Gastroesophageal sphincter (tissue), 4 donors: ENCODE results near the gene TMEM108. TPM values are rescaled to one million over a fixed set of nuclear protein-coding genes. Genes with fewer than 3 reads are reported as not detected.

Experiments used
- ATAC-seq: fragments of 150-250 bp; one replicate; pipeline ENCODE4 v1.9.1; 2016; ENCODE audit warnings: mild to moderate bottlenecking, moderate library complexity
- H3K27ac ChIP-seq, 4 donors: fragments of 200-600 bp; sonication (generic) in 3 of 4; 1 replicate in 3 of 4; 2 replicates in 1 of 4; pipeline ENCODE4 v1.5.1; 2016 to 2019
- H3K27me3 ChIP-seq: fragments of 200-600 bp; sonication (generic); one replicate; pipeline ENCODE4 v1.5.1; 2019
- H3K36me3 ChIP-seq, 2 donors: fragments of 200-600 bp; sonication (generic); one replicate each; pipeline ENCODE4 v1.5.1; 2019; ENCODE audit warnings: control low read depth in 1 of 2
- H3K4me1 ChIP-seq, 3 donors: fragments of 200-600 bp; sonication (generic); 1 replicate in 2 of 3; 2 replicates in 1 of 3; pipeline ENCODE4 v1.5.1; 2016 to 2019; ENCODE audit warnings: control low read depth in 2 of 3
- H3K4me3 ChIP-seq, 2 donors: fragments of 200-600 bp; sonication (generic); one replicate each; pipeline ENCODE4 v1.5.1; 2019; ENCODE audit warnings: mild to moderate bottlenecking in 1 of 2, moderate library complexity in 1 of 2
- H3K9me3 ChIP-seq, 3 donors: fragments of 200-600 bp; sonication (generic); one replicate each; pipeline ENCODE4 v1.5.1; 2017 to 2019; ENCODE audit warnings: control low read depth in 2 of 3
- EP300 ChIP-seq: sonication (generic); formaldehyde crosslinking; IDR thresholded peaks from one replicate; pipeline ENCODE4 v1.6.1; 2017; ENCODE audit warnings: antibody characterized with exemption, mild to moderate bottlenecking
- POLR2A ChIP-seq, 2 donors: fragments of 450-650 bp; IDR thresholded peaks; one replicate each; pipeline ENCODE4 v1.6.1; 2017; ENCODE audit warnings: antibody characterized with exemption in 2 of 2, mild to moderate bottlenecking in 2 of 2, moderate library complexity in 1 of 2
- POLR2AphosphoS5 ChIP-seq: sonication (generic); formaldehyde crosslinking; IDR thresholded peaks from one replicate; pipeline ENCODE4 v1.6.1; 2017; ENCODE audit warnings: antibody characterized with exemption
- WGBS, 2 donors: methylation state at CpG; one replicate each; pipeline ENCODE4 v1.1.5; 2018; ENCODE audit warnings: low coverage in 1 of 2; 5-methylcytosine and 5-hydroxymethylcytosine counted together
- total RNA-seq, 4 donors: library from RNA; depleted of rRNA; stranded (reverse); fragments of >200 nt; gene quantifications; one replicate each; pipeline ENCODE4 v1.1.0, GENCODE V29; 2016
- TF ChIP-seq, protein P1 (sequence below), 4 experiments: fragments of 200-600 bp in 2 of 4; fragments of 450-650 bp in 2 of 4; sonication (generic) in 1 of 4; IDR thresholded peaks; one replicate each; pipeline ENCODE4 v1.5.1; 2017 to 2019; ENCODE audit warnings: antibody characterized with exemption in 4 of 4, mild to moderate bottlenecking in 2 of 4, moderate library complexity in 2 of 4

The TMEM108 gene
- total RNA-seq, 4 donors from 2014 or later, result 2.7 to 7.3 (median 4.1) TPM

DNA sequence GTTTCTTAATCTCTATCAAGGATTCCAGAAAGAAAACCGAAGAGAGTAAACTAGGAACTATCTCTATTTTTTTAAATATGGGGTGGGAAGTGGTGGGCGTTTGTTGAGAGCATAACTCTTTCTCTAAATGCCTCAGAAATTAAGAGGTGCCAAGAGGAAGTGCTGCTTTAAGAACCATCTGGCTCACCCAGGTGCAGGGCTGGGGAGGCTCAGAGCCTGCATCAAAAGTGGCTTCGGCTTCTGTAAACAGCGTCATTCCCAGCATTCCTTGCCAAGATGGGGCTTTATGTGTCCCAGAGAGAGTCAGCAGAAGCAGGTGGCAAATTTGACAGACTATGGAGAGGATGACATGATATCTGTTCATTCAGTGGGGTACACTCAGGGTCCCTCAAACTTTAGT, 238.4 kb downstream of the TMEM108 start:
- WGBS, 2 donors, result 0 to 50% methylated on average over 1 to 4 of the region's 4 CpGs
- Histone ChIP-seq H3K9me3 (no peaks in the 10 kb centered on the region), H3K27me3 (no peaks in the 10 kb centered on the region), H3K4me3 (no peak overlapping the region), H3K36me3 (no peaks in the 10 kb centered on the region), H3K4me1 (peaks cover 0 to 10% (median 0%) of the 10 kb centered on the region in 3 donors), H3K27ac (no peak overlapping the region)
- TF ChIP-seq EP300 (no peak), POLR2A (IDR thresholded peaks at IDR 0.05) (no peak)
- no peak for ATAC-seq

DNA sequence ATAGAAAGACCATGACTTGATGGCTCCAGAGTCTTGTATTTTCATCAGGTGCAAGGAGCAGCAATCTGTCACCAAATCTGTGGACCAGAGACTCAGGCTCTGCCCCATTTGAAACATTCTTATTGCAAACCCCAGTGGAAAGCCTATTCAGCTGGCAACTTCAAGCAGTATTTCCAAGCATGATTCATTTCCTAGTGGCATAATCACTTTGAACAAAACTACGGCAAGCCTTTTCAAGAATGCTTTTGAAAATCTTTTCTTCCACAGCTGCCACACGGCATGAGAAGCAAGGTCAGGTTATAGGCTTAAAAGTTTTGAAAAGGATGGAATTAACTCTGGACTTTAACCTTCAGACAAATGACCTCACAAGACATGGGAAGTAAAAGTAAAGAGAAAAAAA, 239.6 kb downstream of the TMEM108 start:
- TF ChIP-seq POLR2AphosphoS5 (no peak), POLR2A (IDR thresholded peaks at IDR 0.05) (no peak), EP300 (no peak)
- TF ChIP-seq, protein P1, sequence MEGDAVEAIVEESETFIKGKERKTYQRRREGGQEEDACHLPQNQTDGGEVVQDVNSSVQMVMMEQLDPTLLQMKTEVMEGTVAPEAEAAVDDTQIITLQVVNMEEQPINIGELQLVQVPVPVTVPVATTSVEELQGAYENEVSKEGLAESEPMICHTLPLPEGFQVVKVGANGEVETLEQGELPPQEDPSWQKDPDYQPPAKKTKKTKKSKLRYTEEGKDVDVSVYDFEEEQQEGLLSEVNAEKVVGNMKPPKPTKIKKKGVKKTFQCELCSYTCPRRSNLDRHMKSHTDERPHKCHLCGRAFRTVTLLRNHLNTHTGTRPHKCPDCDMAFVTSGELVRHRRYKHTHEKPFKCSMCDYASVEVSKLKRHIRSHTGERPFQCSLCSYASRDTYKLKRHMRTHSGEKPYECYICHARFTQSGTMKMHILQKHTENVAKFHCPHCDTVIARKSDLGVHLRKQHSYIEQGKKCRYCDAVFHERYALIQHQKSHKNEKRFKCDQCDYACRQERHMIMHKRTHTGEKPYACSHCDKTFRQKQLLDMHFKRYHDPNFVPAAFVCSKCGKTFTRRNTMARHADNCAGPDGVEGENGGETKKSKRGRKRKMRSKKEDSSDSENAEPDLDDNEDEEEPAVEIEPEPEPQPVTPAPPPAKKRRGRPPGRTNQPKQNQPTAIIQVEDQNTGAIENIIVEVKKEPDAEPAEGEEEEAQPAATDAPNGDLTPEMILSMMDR (IDR thresholded peaks at IDR 0.05), result no peak
- 28 to 69% methylated on average over 2 of the region's 2 CpGs for WGBS, 2 donors
- no peaks in the 10 kb centered on the region for H3K27me3 ChIP-seq
- H3K36me3 ChIP-seq, result no peaks in the 10 kb centered on the region
- H3K27ac ChIP-seq, result no peak overlapping the region
- H3K4me1 ChIP-seq, result peaks cover 0 to 10% (median 0%) of the 10 kb centered on the region in 3 donors
- no peaks in the 10 kb centered on the region for H3K9me3 ChIP-seq
- no peak for ATAC-seq
- no peak overlapping the region for H3K4me3 ChIP-seq

DNA sequence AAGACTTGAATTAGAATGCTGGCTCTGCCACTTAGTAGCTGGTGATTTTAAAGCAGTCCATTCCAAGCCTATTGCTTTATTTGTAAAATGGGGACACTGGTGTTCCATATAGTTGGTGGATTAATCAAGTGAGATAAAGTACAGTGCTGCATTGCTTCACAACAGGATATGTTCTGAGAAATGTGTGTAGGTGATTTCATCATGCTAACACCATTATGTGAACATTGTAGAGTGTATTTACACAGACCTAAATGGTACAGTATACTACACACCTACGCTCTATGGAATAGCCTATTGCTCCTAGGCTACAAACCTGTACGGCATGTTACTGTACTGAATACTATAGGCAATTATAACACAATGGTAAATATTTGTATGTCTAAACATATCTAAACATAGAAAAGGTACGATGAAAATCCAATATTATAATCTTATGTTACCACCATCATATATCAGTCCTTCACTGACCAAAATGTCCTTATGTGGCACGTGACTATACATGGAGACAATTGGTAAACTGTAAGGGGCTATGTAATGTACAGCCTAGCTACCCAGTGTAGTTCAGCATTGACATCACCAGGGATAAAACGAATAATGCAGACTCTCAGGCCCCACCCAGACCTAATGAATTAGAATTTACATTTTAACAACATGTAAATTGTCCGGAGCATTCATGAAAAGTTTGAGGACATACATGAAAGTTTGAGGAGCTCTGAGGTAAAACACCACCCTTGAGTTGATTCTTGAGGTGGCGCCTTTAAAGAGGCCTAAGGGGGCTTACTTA, 240.3 kb downstream of the TMEM108 start:
- no peak for ATAC-seq
- peaks cover 0 to 10% (median 0%) of the 10 kb centered on the region in 3 donors for H3K4me1 ChIP-seq
- no peaks in the 10 kb centered on the region for H3K9me3 ChIP-seq
- H3K27me3 ChIP-seq, result no peaks in the 10 kb centered on the region
- TF ChIP-seq POLR2AphosphoS5 (no peak), EP300 (no peak), POLR2A (IDR thresholded peaks at IDR 0.05) (no peak)
- H3K36me3 ChIP-seq, result no peaks in the 10 kb centered on the region
- H3K4me3 ChIP-seq, result no peak overlapping the region
- H3K27ac ChIP-seq, result no peak overlapping the region
- WGBS, 2 donors, result 90 to 93% methylated on average over 6 to 7 of the region's 7 CpGs

DNA sequence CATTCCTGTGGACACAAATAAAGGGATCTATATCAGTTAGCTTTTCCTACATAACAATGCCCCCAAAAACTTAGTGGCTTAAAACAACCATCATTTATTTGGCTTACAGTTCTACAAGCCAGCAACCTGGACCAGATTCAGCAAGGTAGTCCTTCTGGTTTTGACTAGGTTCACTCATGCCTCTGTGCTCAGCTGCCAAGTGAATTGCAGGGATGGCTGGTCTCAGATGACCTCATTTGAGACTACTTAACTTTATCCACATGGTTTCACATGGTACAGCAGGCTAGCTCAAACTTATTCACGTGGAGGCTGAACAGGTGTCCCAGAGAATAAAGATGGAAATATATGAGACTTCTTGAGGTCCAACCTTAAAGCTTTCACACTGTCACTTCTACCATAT, 242.4 kb downstream of the TMEM108 start:
- no peak for ATAC-seq
- Histone ChIP-seq H3K4me1 (peaks cover 0 to 10% (median 0%) of the 10 kb centered on the region in 3 donors), H3K9me3 (no peaks in the 10 kb centered on the region), H3K4me3 (no peak overlapping the region), H3K27me3 (no peaks in the 10 kb centered on the region), H3K36me3 (no peaks in the 10 kb centered on the region), H3K27ac (no peak overlapping the region)
- 67% methylated on average over 1 of the region's 1 CpG; no CpG with 5 or more reads in 1 of the 2 donors for WGBS, 2 donors
- TF ChIP-seq, protein P1 (IDR thresholded peaks at IDR 0.05), result no peak
- TF ChIP-seq POLR2AphosphoS5, result no peak
- no peak for TF ChIP-seq EP300
- TF ChIP-seq POLR2A (IDR thresholded peaks at IDR 0.05), result no peak

DNA sequence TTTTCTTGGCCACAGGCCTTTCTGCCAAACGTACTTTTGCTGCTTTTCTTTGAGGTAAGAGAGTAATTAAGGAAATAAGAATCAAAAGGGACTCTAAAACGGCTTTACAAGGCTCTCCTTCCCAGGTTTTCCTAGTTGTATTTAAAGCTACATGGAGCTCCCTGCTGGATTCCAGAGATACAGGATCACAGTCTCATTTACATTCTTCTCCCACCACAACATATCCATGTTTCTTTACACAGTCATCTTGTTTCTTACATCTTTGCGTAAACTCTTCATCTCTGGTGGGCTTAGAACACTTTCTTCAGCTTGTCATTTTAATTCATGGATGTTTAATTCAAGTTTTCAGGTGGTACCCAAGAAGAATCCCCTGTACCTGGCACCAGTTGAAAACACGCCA, 244.0 kb downstream of the TMEM108 start:
- Histone ChIP-seq H3K27me3 (no peaks in the 10 kb centered on the region), H3K4me3 (no peak overlapping the region), H3K36me3 (no peaks in the 10 kb centered on the region), H3K9me3 (no peaks in the 10 kb centered on the region), H3K4me1 (peaks cover 0 to 6% (median 0%) of the 10 kb centered on the region in 3 donors), H3K27ac (no peak overlapping the region)
- WGBS, 2 donors, result 71 to 74% methylated on average over 4 of the region's 4 CpGs
- ATAC-seq, result no peak
- TF ChIP-seq EP300 (no peak), POLR2A (IDR thresholded peaks at IDR 0.05) (no peak), POLR2AphosphoS5 (no peak)
- TF ChIP-seq, protein P1 (IDR thresholded peaks at IDR 0.05), result no peak
